ENCODE data around the gene ZCCHC7.
"Not testable (repeated sequence)": the region's sequence is repeated elsewhere in the genome, so short reads cannot be mapped to it uniquely, and the experiment has no call there.

The ZCCHC7 gene

DNA sequence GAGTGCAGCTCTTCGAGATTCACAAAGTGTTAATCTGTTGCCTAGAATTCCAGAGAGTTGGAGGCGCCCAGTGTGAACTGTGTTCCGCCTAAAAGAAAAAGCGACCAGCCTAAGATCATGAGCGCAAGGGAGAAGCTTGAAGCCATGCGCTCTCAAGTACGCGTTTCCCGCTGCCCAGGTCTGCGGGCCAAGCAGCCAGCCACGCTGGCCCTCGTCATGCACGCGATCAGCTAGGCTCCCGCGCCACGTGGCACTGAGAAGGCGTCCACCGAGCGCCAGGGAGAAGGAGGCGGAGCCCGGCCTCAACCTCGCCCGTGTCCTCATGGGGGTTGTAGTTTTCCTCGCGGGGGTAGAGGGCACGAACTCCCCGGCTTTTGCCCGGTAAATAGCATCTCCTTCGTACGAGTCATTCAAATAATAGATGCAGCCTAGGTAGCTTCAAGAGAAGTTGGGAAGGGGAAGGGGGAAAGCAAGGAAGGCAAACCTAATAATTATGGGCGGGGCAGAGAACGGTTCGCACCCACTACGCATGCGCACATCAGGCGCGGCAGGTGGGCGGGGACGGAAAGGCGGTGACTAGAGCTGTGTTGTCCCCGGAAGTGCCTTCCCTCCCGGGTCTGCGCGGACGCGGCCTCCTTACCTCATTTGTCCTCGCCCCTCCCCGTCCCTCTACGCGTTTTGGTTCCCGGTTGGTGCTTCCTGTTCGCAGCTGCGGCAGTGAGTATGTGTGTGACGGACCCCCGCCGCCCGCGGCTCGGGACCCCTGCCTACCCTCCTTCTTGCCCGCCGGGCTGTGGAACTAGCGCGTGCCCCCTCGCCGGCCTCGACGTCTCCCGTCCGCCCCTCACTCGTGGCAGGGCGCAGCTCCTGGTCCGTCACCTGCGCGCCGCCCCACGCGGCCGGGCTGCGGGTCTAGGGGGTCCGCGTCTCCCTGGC, at the start of gene ZCCHC7:
ZCCHC7 (plus strand) TSS at position 668 of the 936 bp plus-strand sequence.
- peak; percentile 90 for DNase-seq

GRCh38 chr9:37074790-37075189, 45.6 kb upstream of the ZCCHC7 start:
- not testable (repeated sequence) for DNase-seq

DNA sequence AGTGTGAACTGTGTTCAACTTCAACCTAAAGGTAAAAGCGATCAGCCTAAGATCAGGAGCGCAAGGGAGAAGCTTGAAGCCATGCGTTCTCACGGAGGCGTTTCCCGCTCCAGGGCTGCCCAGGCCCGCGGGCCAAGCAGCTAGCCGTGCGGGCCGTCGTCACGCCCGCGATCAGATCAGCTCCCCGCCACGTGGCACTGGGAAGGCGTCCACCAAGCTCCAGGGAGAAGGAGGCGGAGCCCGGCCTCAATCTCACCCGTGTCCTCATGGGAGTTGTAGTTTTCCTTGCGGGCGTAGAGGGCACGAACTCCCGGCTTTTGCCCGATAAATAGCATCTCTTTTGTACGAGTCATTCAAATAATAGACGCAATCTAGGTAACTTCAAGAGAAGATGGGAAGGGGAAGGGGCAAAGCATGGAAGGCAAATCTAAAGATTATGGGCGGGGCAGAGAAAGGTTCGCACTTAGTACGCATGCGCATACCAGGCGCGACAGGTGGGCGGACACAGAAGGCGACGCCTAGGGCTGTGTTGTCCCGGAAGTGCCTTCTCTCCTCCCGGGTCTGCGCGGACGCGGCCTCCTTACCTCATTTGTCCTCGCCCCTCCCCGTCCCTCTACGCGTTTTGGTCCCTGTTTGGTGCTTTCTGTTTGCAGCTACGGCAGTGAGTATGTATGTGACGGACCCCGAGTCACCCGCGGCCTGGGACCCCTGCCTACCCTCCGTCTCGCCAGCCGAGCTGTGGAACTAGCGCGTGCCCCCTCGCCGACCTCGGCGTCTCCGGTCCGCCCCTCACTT, 40.8 kb upstream of the ZCCHC7 start:
- DNase-seq, result peak; percentile 95

DNA sequence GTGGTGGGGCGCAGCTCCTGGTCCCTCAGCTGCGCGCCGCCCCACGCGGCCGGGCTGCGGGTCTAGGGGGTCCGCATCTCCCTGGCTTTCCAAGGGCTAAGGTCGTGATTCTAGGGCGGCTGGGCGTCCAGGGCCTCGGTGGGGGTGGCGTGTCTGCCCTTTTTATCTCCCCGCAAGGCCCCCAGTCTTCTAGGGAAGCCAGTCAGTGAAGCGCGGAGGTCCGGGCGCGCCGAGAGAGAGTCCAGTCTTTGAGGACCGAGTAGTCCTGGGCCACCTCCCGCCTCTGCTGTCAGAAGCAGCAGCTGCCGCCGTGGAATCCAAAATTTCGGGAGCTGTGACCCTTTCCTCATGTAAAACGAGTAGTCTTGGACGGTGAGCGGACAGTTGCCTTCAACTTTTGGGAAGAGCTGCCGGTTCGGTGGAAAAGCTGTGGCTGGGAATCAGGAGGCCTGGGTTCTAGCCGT, 40.2 kb upstream of the ZCCHC7 start:
- not testable (repeated sequence) for DNase-seq

- not testable (repeated sequence) for DNase-seq
These were observed 38.9 kb upstream of the ZCCHC7 start for GRCh38 chr9:37081507-37081906.

DNA sequence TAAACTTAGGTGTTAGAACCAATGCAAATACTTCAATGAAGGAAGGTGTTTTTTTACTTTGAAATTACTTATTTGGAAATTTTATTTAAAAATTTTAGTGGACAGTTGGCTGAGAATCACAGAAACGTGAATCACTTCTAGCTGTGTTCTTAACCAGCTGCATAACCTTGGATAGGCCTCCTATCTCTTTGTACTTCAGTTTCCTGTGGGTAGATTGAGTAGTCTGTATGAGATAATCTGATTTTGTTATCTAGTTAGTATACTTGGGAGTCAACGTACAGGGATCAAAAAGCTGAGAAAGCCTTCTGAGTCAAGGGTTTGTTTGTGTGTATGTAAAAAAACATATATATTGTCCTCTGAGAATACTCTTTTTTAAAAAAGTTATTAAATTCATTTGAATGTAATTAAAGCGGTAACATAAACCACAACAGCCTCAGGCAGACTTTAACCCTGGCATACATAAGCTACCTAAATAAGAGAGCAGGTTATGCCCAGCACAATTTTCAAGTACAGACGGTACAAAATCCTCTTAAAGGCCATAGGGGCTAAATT, 38.1 kb upstream of the ZCCHC7 start:
- no peak for DNase-seq

GRCh38 chr9:37083654-37084053, 36.7 kb upstream of the ZCCHC7 start:
- no peak for DNase-seq

DNA sequence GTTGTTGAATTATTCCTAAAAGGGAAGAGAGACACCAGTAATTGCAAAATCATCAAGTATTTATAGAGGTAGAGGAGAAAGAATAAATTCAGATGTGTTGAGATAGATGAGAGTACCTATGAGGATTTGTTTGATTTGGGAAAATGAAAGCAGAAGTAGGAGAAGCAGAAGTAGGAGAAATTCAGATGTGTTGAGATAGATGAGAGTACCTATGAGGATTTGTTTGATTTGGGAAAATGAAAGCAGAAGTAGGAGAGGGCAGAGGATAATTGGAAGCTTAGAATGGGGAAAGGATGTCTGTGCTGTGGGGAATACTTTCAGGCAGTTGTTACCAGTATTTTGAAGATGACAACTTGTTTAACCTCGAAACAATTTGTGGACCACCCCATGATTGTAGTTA, 35.1 kb upstream of the ZCCHC7 start:
- no peak for DNase-seq

GRCh38 chr9:37092714-37093295, 27.6 kb upstream of the ZCCHC7 start:
- DNase-seq, result not testable (repeated sequence)

- no peak for DNase-seq
These were observed 25.6 kb upstream of the ZCCHC7 start for GRCh38 chr9:37094751-37095150.

DNA sequence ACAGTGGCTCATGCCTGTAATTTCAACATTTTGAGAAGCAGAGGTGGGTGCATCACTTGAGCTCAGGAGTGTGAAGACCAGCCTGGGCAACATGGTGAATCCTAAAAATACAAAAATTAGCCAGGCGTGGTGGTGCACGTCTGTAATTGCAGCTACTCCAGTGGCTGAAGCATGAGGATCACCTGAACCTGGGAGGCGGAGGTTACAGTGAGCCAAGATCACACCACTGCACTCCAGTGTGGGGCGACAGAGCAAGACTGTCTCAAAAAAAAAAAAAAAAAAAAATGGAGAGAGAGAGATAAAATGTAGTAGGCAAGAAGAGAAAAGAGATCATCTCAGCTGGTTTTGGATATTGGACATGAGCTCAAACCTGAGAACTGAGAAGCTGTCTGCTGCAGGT, 23.7 kb upstream of the ZCCHC7 start:
- no peak for DNase-seq

GRCh38 chr9:37097294-37097693, 23.1 kb upstream of the ZCCHC7 start:
- DNase-seq, result no peak

GRCh38 chr9:37100327-37100726, 20.0 kb upstream of the ZCCHC7 start:
- DNase-seq, result no peak

DNA sequence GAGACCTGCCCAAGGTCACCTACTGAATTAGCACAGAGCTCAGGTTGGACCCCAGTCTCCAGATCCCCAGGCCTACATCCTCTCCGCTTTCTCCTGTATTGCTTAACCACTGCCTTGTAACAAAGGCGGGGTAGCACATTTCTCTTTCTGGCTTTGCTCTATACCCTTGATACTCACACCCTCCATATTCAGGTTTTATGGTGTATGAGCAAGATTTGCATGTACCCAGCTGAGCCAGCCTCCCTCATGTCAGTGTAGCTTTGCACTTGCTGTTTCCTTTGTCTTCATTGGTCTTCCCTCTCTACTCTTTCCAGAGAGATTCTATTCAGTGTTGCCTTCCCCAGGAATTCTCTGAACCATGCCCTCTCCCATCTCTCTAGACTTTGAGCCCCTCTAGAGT, 19.6 kb upstream of the ZCCHC7 start:
- DNase-seq, result no peak

DNA sequence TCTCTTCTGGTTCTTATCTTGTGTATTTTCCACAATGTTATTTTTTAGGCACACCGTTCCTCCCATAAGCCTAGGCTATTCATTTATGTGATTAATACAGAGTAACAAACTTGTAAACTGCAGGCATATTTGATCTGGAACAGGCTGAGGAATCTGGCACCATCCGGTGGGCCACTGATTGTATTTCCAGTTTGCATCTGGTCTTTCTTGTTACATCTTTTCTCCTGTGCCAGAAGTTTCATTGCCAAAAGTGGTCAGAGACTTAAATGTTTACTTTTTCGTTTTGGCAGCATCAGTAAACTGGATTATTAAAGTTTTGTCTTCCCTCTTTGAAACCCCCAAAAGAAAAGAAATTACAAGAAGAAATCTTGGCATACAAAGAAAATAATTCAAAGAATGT, 17.9 kb upstream of the ZCCHC7 start:
- no peak for DNase-seq

DNA sequence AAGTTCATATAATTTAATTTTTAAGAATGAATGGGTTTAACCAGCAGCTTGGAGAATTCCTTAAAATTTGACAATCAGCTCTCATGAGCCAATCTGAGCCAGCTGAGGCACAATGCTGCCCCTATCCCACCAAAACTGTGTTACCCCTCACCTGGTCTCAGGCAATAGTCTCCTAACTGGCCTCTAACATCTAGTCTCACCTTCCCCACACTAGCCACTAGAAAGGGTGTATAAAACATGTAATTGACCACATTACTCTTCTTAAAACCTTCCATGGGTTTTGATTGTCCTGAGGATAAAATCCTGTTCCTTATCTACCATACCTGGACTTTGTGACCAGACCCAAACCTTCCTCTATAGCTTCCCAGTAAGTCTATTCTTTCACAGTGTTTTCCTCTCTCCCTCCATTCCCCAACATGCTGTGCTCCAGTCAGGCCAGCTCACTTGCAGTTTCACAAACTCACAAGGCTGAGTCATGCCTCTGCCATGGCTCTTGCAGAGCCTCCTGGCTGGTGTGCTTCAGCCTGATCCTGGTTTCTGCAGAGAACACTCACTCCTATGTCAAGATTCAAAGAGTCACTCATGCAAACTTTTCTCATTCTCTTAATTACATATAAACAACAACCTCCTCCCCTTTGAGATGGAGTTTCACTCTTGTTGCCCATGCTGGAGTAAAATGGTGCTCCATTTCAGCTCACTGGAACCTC, 16.0 kb upstream of the ZCCHC7 start:
- DNase-seq, result no peak

- DNase-seq, result no peak
These were observed 15.1 kb upstream of the ZCCHC7 start for GRCh38 chr9:37105234-37105633.

DNA sequence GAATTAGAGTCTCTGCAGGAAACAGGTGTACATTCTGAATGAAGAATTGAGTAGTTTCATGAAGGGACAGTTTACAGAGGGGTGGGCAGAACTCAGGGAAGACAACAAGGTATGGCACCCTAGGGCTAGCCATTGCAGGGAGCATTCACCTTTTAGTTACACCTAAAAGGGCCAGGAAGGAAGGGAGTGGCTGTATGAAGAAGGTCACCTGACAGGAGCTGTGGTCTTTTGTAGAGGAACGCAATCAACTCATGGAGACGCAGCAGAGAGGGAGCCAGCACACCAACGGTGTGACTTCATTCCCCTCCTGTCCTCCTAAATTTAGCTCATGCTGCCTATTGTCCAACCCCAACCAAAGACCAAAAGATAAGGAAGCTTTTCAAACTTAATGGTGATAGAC, 12.7 kb upstream of the ZCCHC7 start:
- no peak for DNase-seq

GRCh38 chr9:37114442-37114841, 5.9 kb upstream of the ZCCHC7 start:
- not testable (repeated sequence) for DNase-seq

DNA sequence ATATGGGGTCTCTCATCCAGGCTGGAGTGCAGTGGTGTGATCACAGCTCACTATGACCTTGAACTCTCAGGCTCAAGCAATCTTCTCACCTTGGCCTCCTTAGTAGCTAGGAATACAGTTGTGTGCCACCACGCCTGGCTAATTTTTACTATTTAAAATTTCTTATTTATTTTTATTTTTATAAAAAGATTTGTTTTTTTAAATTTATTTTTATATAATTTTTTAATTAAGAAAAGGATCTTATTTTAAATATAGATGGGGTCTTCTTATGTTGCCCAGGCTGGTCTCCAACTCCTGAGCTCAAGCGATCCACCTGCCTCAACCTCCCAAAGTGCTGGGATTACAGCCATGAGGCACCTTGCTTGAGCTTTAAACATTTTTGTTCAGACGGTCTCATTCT, 2.4 kb upstream of the ZCCHC7 start:
- no peak for DNase-seq

- DNase-seq, result no peak
These were observed 1.0 kb upstream of the ZCCHC7 start for GRCh38 chr9:37119360-37119759.

DNA sequence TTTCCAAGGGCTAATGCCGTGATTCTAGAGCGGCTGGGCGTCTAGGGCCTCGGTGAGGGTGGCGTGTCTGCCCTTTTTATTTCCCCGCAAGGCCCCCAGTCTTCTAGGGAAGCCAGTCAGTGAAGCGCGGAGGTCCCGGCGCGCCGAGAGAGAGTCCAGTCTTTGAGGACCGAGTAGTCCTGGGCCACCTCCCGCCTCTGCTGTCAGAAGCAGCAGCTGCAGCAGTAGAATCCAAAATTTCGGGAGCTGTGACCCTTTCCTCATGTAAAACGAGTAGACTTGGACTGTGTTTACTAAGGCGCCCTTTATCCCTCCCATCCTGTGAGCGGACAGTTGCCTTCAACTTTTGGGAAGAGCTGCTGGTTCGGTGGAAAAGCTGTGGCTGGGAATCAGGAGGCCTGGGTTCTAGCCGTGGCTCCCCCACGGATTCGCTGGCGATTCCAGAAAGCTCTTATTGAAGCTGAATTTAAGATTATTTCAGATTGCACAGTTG, 515 bp downstream of the ZCCHC7 start:
- DNase-seq, result not testable (repeated sequence)
